Liver (tissue), 9 donors: ENCODE data around the gene IHH. TPM values are rescaled to one million over a fixed set of nuclear protein-coding genes. Genes with fewer than 3 reads are reported as not detected.

ENCODE experiments used
- DNase-seq: peaks from one replicate; pipeline ENCODE4 v3.0.0-alpha.2; 2017; ENCODE audit warnings: low spot score
- H3K27ac ChIP-seq, 2 donors: one replicate each; pipeline ENCODE4 v1.7.0; 2013; ENCODE audit warnings: inconsistent platforms in 2 of 2, low read length in 2 of 2, control low read depth in 1 of 2, low read depth in 1 of 2, mild to moderate bottlenecking in 1 of 2
- H3K27me3 ChIP-seq, 4 donors: one replicate each; pipeline versions ENCODE4 v1.6.1 to v1.7.0; 2013; ENCODE audit warnings: low read length in 3 of 4, inconsistent platforms in 1 of 4, mild to moderate bottlenecking in 1 of 4, moderate library complexity in 1 of 4; ENCODE audit not compliant: control insufficient read depth in 4 of 4, insufficient read depth in 4 of 4
- H3K36me3 ChIP-seq, 4 donors: one replicate each; pipeline versions ENCODE4 v1.6.1 to v1.7.0; 2013; ENCODE audit warnings: low read length in 3 of 4, mild to moderate bottlenecking in 3 of 4, low read depth in 1 of 4, moderate library complexity in 1 of 4; ENCODE audit not compliant: control insufficient read depth in 4 of 4, insufficient read depth in 3 of 4
- H3K4me1 ChIP-seq, 4 donors: one replicate each; pipeline versions ENCODE4 v1.6.1 to v1.7.0; 2013; ENCODE audit warnings: low read length in 3 of 4, mild to moderate bottlenecking in 3 of 4, moderate library complexity in 1 of 4; ENCODE audit not compliant: control insufficient read depth in 4 of 4, insufficient read depth in 4 of 4
- H3K4me3 ChIP-seq, 3 donors: one replicate each; pipeline versions ENCODE4 v1.6.1 to v1.7.0; 2013; ENCODE audit warnings: low read length in 3 of 3, control low read depth in 1 of 3, low read depth in 1 of 3, mild to moderate bottlenecking in 1 of 3
- H3K9ac ChIP-seq, 2 donors: one replicate each; pipeline ENCODE4 v1.7.0; 2013; ENCODE audit warnings: low read length in 2 of 2, mild to moderate bottlenecking in 2 of 2, moderate library complexity in 2 of 2, control low read depth in 1 of 2, low read depth in 1 of 2
- H3K9me3 ChIP-seq, 4 donors: one replicate each; pipeline versions ENCODE4 v1.6.1 to v1.7.0; 2013; ENCODE audit warnings: low read length in 3 of 4; ENCODE audit not compliant: control insufficient read depth in 4 of 4
- ATF3 ChIP-seq: IDR thresholded peaks from 2 replicates; pipeline ENCODE4 v1.6.1; 2016; ENCODE audit warnings: antibody characterized with exemption
- CTCF ChIP-seq: fragments of 150-350 bp; IDR thresholded peaks from 2 replicates; pipeline ENCODE4 v1.5.1; 2017; ENCODE audit warnings: improper control_type of control experiment, low read depth, low read length; ENCODE audit not compliant: missing input control
- EGR1 ChIP-seq, 2 donors: IDR thresholded peaks; 2 replicates each; pipeline ENCODE4 v1.6.1; 2016 to 2018; ENCODE audit warnings: antibody characterized with exemption in 2 of 2, low read depth in 2 of 2
- FOXA1 ChIP-seq: IDR thresholded peaks from 2 replicates; pipeline ENCODE4 v1.6.1; 2016; ENCODE audit warnings: antibody characterized with exemption
- FOXA2 ChIP-seq: IDR thresholded peaks from 2 replicates; pipeline ENCODE4 v1.6.1; 2016; ENCODE audit warnings: antibody characterized with exemption
- GABPA ChIP-seq, 2 donors: IDR thresholded peaks in 1 of 2; conservative IDR thresholded peaks in 1 of 2; 2 replicates each; pipeline ENCODE4 v1.6.1; 2016; ENCODE audit warnings: antibody characterized with exemption in 2 of 2, mild to moderate bottlenecking in 1 of 2, moderate library complexity in 1 of 2
- HNF4A ChIP-seq, 2 donors: conservative IDR thresholded peaks; 2 replicates each; pipeline ENCODE4 v1.6.1; 2016; ENCODE audit warnings: antibody characterized with exemption in 2 of 2, mild to moderate bottlenecking in 2 of 2
- HNF4G ChIP-seq: IDR thresholded peaks from 2 replicates; pipeline ENCODE4 v1.6.1; 2016; ENCODE audit warnings: antibody characterized with exemption
- JUND ChIP-seq, 2 donors: IDR thresholded peaks; 2 replicates each; pipeline ENCODE4 v1.6.1; 2016; ENCODE audit warnings: antibody characterized with exemption in 2 of 2
- MAX ChIP-seq: IDR thresholded peaks from 2 replicates; pipeline ENCODE4 v1.6.1; 2016; ENCODE audit warnings: antibody characterized with exemption
- NR2F2 ChIP-seq: IDR thresholded peaks from 2 replicates; pipeline ENCODE4 v1.6.1; 2016; ENCODE audit warnings: antibody characterized with exemption
- RAD21 ChIP-seq, 2 donors: IDR thresholded peaks; 2 replicates each; pipeline ENCODE4 v1.6.1; 2016; ENCODE audit warnings: antibody characterized with exemption in 2 of 2, mild to moderate bottlenecking in 2 of 2
- REST ChIP-seq: IDR thresholded peaks from 2 replicates; pipeline ENCODE4 v1.6.1; 2016; ENCODE audit warnings: antibody characterized with exemption, mild to moderate bottlenecking
- RXRA ChIP-seq, 2 donors: IDR thresholded peaks; 2 replicates each; pipeline ENCODE4 v1.6.1; 2017 to 2018; ENCODE audit warnings: antibody characterized with exemption in 2 of 2, mild to moderate bottlenecking in 1 of 2
- SP1 ChIP-seq: IDR thresholded peaks from 2 replicates; pipeline ENCODE4 v1.6.1; 2018; ENCODE audit warnings: antibody characterized with exemption, mild to moderate bottlenecking
- TAF1 ChIP-seq: conservative IDR thresholded peaks from 2 replicates; pipeline ENCODE4 v1.6.1; 2016; ENCODE audit warnings: antibody characterized with exemption, mild to moderate bottlenecking
- YY1 ChIP-seq: IDR thresholded peaks from 2 replicates; pipeline ENCODE4 v1.6.1; 2016; ENCODE audit warnings: antibody characterized with exemption, mild to moderate bottlenecking
- ZBTB33 ChIP-seq: IDR thresholded peaks from 2 replicates; pipeline ENCODE4 v1.6.1; 2016; ENCODE audit warnings: antibody characterized with exemption
- whole genome bisulfite sequencing: extraction: QIAGEN DNeasy Blood & Tissue Kit; methylation state at CpG from one replicate; pipeline ENCODE4 v1.1.7; 2013; 5-methylcytosine and 5-hydroxymethylcytosine counted together
- polyA plus RNA-seq, 2 donors: library from polyadenylated mRNA; stranded (reverse) in 1 of 2; unstranded in 1 of 2; fragments of 200-250 nt in 1 of 2; fragments of >200 nt in 1 of 2; fragmentation: Nextera tagmentation in 1 of 2; extraction: Ambion mirVana in 1 of 2; gene quantifications; one replicate each; pipeline versions ENCODE4 v1.2.1 to v1.2.3, GENCODE V29; 2013 to 2015
- total RNA-seq, 2 donors: library from RNA; depleted of rRNA; stranded (reverse); fragments of >200 nt; gene quantifications; one replicate each; pipeline ENCODE4 v1.2.3, GENCODE V29; 2014
- donor health status: healthy.
- donor health status: healthy.
- donor health status: healthy.
- donor health status: healthy.
- donor health status: healthy.

Gene IHH
- total and polyA plus RNA-seq, 4 donors = 0.51 to 2.4 (median 0.79) TPM

GRCh38 chr2:219087848-219088247 lies 27.1 kb upstream of the IHH start:
- 100% methylated on average over 1 of the region's 1 CpG for WGBS

More at GRCh38 chr2:219087848-219088247, 27.1 kb upstream of the IHH start:
- Histone ChIP-seq H3K9me3 (no peaks in the 10 kb centered on the region), H3K27me3 (no peaks in the 10 kb centered on the region), H3K4me3 (no peak overlapping the region), H3K27ac (no peak overlapping the region), H3K4me1 (peaks cover 0 to 4% (median 1%) of the 10 kb centered on the region in 4 donors), H3K9ac (no peak overlapping the region), H3K36me3 (no peaks in the 10 kb centered on the region)
- DNase-seq = no peak
- TF ChIP-seq SP1 = no peak
- no peak for TF ChIP-seq FOXA1
- TF ChIP-seq RAD21 (IDR thresholded peaks at IDR 0.05) = no peak
- no peak for TF ChIP-seq FOXA2
- no peak for TF ChIP-seq CTCF
- TF ChIP-seq YY1 = no peak
- no peak for TF ChIP-seq EGR1 (IDR thresholded peaks at IDR 0.05; ENCODE audit: low read depth in 2 of 2)
- no peak for TF ChIP-seq ATF3
- TF ChIP-seq NR2F2 = no peak
- TF ChIP-seq TAF1 = no peak
- TF ChIP-seq HNF4A (conservative IDR thresholded peaks at IDR 0.05) = no peak
- TF ChIP-seq JUND (IDR thresholded peaks at IDR 0.05) = no peak
- TF ChIP-seq HNF4G = no peak
- TF ChIP-seq RXRA (IDR thresholded peaks at IDR 0.05) = no peak
- TF ChIP-seq REST = no peak
- no peak for TF ChIP-seq GABPA (IDR thresholded peaks at IDR 0.05 in 1 of 2, conservative IDR thresholded peaks at IDR 0.05 in 1 of 2)
- no peak for TF ChIP-seq ZBTB33
- TF ChIP-seq MAX = no peak
